ENCODE results near the gene AZIN2.
"Not testable (repeated sequence)": the region's sequence is repeated elsewhere in the genome, so short reads cannot be mapped to it uniquely, and the experiment has no call there.

Gene AZIN2

DNA sequence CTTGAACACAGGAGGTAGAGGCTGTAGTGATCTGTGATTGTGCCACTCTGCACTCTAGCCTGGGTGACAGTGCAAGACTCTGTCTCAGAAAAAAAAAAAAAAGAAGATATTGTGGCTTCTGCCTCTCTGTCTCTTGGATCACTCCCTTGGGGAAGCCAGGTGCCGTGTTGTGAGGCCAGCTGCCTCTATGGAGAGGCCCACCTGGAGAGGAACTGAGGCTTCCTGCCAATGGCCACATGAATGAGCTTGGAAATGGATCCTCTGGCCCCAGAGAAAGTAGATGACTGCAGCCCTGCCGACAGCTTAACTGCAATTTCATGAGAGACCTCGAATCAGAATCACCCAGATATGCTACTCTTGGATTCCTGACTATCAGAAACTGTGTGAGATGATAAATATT is 24.5 kb upstream of the AZIN2 start:
- in situ Hi-C loops (cut with MboI; ENCODE audit: low sequenced_read_pairs): no loop called here

DNA sequence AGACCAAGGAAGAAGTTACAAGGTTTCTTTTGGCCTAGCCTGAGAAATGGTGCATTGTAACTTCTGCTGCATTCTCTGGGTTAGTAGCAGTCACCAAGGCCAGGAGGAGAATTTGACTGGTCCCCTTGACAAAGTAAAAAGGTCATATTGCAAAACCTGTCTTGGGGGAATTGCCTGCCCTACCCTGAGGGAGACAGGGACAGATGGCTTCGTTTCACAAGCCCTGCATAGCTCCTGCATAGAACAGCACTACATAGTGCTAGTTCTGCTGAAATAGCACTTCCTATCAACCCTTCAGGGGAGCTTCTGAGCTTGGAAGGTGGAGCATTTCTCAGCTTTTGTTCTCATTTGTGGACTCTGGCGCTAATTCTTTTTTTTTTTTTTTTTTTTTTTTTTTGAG is 23.9 kb upstream of the AZIN2 start:
- in situ Hi-C loops (cut with MboI; ENCODE audit: low sequenced_read_pairs): no loop called here

DNA sequence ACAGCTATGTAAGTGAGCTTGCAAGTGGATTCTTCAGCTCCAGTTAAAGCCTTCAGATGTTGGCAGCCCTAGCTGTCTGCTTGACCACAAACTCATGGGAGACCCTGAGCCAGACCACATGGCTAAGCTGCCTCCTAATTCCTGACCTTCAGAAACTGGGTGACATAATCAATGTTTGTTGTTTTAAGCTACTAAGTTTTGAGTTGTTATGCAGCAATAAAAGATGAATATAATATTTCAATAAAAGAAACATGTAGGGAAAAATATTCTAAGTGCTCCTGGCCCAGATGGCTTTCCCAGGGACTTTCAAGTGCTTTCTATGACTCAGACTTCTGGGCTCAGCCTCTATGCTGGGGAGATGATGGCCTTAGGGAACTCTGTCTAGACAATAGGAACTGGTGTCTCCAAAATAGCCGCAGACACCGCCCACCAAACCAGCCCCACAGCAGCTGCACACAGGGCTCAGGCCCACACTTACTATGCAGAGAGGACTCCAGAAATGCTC is 20.3 kb upstream of the AZIN2 start:
- in situ Hi-C loops (cut with MboI; ENCODE audit: low sequenced_read_pairs): no loop called here

DNA sequence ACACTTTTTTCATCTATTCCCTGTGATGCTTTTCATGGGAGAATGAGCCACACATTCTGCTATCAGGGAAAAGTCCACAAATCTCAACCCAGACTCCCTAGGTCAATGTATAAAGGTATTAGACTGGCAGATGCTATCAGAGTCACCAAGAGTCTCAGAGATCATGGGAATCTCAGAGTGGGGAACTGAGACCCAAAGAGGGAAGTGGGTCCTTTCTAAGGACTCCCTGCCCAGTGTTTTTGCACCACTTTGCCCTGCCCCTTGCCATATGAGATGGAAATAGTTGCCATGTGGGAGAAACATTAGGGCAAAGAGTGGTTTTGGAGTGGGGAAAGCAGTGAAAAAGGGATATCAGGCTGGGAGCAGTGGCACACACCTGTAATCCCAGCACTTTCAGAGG is 19.1 kb upstream of the AZIN2 start:
- in situ Hi-C loops (cut with MboI; ENCODE audit: low sequenced_read_pairs): no loop called here

DNA sequence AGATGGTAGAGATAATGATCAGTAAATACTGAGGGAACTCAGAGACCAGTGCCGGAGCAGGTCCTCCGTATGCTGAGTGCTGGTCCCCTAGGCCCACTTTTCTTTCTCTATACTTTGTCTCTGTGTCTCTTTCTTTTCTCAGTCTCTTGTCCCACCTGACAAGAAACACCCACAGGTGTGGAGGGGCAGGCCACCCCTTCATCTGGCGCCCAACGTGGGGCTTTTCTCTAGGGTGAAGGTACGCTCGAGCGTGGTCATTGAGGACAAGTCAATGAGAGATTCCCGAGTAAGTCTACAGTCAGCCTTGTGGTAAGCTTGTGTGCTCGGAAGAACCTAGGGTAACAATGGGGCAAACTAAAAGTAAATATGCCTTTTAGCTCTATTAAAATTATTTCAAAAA is 16.7 kb upstream of the AZIN2 start:
- in situ Hi-C loops (cut with MboI; ENCODE audit: low sequenced_read_pairs): not testable (repeated sequence)

DNA sequence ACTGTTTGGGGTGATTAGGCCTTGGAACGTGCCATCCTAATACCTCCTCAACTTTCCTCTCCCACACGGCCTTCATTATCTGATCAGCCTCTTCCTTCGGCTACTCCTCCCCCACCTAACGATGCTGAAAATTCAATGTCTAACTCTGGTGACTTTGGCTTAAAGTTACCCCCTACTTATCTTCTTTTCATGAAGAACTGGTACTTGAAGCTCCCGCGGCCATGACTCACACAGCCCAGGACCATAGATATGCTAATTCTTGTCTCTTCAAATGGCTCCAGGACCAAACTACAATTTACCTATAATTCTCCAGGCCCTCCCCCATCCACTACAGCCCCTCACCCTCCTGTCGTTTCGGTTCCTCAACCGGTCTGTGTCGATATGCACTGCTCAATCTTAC is 15.7 kb upstream of the AZIN2 start:
- in situ Hi-C loops (cut with MboI; ENCODE audit: low sequenced_read_pairs): no loop called here

DNA sequence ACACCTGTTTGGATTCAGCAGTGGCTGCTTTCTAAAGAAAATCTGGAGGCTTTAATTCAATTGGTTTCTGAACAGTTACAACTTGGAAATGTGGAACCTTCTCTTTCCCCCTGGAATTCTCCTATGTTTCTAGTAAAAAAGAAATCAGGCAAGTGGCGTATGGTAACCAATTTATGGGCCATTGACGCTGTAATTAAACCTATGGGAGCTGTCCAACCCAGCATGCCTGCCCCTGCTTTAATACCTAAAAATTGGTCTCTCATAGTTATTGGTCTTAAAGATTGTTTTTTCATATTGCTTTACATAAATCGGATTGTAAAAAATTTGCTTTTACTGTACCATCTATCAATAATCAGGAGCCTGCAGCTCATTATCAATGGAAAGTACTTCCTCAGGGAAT is 14.5 kb upstream of the AZIN2 start:
- in situ Hi-C loops (cut with MboI; ENCODE audit: low sequenced_read_pairs): not testable (repeated sequence)

DNA sequence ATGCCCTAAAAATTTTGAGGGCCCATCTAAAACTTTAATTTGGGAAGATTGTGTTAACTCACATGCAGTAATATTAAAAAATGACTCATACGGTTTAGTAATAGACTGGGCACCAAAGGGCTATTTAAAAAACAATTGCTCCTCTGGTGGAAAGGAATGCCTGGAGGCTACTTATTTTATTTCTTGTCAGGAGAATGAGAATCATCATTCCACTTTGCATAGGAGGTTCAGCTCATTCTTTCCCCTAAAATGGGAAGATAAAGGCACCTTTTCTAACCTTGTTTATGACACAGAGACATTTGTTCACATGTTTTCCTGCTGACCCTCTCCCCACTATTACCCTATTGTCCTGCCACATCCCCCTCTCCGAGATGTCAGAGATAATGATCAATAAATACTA is 12.8 kb upstream of the AZIN2 start:
- in situ Hi-C loops (cut with MboI; ENCODE audit: low sequenced_read_pairs): not testable (repeated sequence)

DNA sequence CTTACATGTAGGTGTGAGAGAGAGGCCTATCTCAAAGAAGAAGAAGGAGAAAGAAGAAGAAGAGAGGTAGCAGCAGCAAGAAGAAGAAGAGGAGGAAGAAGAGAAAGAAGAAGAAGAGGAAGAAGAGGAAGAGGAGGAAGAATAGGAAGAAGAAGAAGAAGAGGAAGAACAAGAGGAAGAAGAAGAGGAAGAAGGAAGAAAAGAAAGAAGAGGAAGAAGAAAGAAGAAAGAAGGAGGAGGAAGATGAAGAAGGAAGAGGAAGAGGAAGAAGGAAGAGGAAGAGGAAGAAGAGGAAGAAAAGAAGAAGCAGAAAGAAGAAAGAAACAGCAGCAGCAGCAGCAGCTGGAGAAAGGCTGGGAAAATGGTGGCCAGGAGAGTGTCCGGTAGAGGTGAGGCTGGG is 10.3 kb upstream of the AZIN2 start:
- in situ Hi-C loops (cut with MboI; ENCODE audit: low sequenced_read_pairs): no loop called here

DNA sequence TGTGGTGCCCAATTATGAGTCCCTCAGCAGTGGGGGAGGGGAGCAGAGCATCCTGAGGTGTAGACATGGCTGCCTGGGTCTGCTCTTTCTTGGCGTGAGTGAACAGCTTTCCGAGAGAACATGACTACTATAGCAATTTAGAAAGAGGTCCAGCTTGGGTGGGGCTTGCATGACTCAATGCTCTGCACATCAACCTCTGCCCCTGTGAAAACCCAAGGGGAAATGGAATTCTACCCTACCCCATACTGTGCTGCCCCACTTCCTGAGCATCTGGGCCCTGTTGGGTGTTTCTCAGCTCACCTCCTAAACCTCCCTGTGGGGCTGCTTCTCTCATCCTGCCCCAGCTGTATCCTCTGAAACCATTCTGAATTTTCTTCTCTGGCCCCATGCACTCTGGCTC is 8.2 kb upstream of the AZIN2 start:
- in situ Hi-C loops (cut with MboI; ENCODE audit: low sequenced_read_pairs): no loop called here

DNA sequence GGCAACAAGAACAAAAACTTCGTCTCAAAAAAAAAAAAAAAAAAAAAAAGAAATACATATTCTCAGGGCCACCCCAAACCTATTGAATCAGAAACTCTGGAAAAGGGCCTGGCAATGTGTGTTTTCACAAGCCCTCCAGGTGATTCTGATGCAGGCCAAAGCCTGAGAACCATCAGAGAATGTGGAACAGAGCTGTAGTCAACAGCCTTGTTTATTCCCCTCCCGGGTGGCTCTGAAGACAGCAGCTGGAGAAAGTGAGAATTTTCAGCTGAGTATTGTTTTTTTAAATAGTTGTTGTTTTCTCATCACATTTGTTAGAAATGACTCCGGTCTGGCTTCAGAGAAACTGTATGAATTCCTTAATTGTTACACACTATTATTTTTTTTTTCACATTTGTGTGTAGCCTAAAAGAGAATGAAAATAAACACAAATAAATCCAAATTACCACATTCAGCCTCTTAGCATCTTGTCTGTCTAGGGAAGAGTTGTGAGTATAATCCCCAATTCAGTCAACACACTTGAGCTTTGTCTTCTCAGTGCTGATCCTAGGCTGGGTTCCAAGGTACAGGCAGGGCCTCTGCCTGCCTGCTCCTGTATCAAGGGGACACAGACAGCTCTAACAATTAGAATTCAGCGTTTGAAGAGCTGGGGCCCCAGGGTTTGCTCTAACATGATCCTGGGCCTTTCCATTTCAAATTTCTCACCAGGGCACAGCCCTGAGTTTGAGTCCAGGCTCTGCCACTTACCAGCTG is 6.6 kb upstream of the AZIN2 start:
- in situ Hi-C loops (cut with MboI; ENCODE audit: low sequenced_read_pairs): no loop called here

DNA sequence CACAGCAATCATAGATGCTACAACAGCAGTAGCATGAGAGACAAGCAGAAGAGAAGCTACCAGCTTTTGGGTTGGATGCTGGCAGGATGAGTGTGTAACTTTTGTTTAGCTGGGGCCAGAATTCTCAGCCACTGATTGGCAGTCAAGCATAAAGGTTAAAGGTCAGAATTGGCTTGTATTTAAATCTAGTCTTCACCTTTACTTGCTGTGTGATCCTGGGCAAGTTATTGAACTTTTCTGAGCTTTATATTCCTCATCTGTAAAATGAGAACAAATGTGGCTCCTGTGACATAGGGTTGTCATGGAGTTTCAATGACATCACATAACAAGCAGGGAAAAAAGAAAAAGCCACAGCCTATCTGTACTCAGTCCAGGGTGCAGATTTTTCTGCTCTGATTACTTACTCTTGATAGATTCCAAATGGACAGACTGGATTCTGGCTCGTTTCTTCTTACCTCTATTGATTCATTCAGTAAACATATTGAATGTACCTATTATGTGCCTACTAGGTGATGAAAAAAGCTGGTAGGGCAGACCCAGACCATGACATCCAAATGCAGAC is 2.8 kb upstream of the AZIN2 start:
- in situ Hi-C loops (cut with MboI; ENCODE audit: low sequenced_read_pairs): loop anchor here (25.0 kb wide), 1 partner anchor 534 kb away; no protein-coding TSS in a partner anchor

DNA sequence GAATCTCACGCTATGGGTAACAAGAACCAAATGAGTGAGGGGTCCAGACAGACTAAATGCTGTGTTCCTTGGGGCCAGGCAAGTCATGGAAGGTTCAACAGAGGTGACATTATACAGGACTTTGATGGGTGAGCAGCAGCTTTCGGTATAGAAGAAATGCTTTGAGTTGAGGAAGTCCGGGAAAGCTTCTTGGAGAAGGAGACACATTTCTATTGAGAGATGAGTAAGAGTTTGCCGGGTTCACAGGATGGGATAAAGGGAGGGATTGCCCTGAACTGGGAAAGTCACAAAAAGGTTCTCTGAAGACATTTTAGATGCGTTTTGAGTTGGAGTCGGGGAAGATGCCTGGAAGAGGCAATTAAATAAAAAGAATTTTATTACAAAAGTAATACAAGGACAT is 580 bp upstream of the AZIN2 start:
- in situ Hi-C loops (cut with MboI; ENCODE audit: low sequenced_read_pairs): loop anchor here (10.0 to 25.0 kb wide), 2 partner anchors 146 to 532 kb away; no protein-coding TSS in a partner anchor

DNA sequence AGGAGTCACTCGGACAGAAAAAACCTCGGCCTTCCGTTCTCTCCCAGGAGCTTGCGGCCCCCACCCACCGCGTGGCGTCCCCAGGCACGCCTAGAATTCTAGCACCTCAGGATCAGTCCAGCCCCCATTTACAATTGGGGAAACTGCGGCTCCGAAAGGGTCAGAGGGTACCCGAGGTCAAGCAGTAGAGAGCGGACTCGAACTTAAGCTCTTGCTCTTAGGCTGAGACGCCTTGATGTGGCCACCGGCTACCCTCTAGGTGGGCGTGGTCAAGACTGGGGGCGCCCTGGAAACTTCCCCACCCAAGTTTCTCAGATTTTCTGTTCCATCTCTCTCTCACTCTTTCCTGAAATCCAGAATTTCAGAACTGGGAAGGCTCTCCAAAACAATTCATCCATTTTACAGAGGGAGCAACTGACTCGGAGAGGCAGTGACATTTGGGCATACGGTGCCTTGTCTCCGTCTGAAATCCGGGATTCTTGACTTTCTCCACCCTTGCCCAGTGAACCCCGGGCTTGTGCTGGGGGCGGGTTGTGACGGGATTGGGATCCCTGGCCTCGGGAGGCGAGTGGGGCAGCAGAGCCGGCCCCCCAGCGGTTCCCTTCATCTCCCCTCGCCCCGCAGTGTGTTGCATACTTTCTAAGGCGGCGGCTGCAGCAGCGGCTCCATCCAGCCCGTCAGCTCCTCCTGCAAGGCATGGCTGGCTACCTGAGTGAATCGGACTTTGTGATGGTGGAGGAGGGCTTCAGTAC is 777 bp downstream of the AZIN2 start:
- in situ Hi-C loops (cut with MboI; ENCODE audit: low sequenced_read_pairs): loop anchor here (10.0 to 25.0 kb wide), 2 partner anchors 147 to 531 kb away; no protein-coding TSS in a partner anchor

DNA sequence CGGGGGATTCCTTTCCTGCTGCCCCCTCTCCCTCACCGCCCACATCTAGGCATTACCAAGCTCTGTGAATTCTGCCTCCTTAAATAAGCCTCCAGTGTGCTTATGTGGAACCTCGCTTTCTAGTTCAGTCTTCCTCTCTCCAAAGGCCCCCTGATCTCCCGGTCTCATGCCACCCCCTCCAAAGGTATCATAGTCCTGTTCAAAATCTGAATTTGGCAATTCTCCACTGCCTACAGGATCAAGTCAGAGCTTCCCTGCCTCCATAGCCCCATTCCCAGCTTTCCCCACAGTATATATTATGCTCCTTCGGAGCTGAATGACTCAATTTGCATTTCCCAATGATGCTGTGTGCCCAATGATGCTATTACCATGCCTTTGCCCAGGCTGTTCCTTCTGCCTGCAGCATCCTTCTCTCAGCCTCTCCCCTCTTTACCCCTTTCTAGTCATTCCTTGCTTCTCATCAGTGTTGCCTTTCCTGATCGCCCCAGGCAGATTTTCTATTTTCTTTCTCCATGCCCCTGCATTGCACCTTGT is 1.7 kb downstream of the AZIN2 start:
- in situ Hi-C loops (cut with MboI; ENCODE audit: low sequenced_read_pairs): loop anchor here (10.0 to 25.0 kb wide), 2 partner anchors 148 to 530 kb away; no protein-coding TSS in a partner anchor

DNA sequence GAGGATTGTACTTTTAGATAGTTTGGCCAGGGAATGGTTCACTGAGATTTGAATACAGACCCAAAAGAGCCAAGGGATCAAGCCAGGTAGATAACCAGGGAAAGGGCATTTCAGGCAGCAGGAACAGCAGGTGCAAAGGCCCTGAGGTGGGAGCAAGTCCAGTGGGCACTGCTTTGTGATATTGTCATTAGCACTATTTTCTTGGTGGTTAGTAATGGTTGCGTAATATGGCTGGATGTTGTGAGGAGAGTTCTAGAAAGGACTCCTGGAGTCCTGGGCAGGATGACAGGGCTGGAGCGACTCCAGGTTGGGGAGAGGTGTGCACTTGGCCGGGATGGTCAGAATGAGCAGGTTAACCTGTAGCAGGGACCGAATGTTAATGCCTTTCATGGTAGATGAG is 4.4 kb downstream of the AZIN2 start:
- in situ Hi-C loops (cut with MboI; ENCODE audit: low sequenced_read_pairs): loop anchor here (10.0 to 25.0 kb wide), 2 partner anchors 151 to 527 kb away; no protein-coding TSS in a partner anchor

DNA sequence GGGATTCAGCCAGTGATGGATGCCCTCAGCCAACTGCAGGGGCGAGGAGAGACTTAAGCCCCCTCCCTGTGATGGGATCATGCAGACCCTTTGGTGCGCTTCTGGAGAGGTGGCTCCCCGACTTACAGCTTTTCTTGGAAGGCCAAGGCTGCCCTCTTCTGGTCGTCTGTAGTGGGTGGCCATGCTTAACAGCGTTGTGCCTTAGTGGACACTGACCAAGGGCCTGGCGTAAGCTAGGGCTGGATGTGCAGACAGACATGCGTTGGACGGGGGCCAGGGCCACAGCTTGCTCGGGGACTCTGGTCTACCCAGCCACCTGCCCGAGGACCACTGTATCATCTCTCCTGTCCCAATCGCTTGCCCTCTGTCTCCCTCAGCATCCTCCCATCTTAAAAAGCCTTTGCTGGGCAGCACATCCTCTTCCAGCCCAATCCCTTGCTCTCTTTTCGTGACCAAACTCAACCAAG is 5.5 kb downstream of the AZIN2 start:
- in situ Hi-C loops (cut with MboI; ENCODE audit: low sequenced_read_pairs): loop anchor here (10.0 to 25.0 kb wide), 2 partner anchors 152 to 526 kb away; no protein-coding TSS in a partner anchor

DNA sequence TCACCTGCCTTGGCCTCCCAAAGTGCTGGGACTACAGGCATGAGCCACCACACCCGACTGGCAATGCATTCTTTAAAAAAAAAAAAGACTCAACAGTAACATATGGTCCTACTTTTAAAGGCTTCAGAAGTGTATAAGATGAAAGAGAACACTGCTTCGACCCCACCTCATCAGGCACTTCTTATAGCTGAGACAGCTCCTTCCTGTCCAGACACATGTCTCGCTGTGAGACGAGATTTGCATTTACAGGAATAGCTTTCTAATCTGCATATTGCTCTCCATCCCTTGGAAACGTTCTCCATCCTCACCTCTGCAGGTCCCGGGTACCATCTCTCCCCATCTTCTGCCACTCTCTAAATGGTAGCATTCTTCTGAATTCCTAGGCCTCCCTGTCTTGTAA is 6.7 kb downstream of the AZIN2 start:
- in situ Hi-C loops (cut with MboI; ENCODE audit: low sequenced_read_pairs): loop anchor here (10.0 to 25.0 kb wide), 2 partner anchors 153 to 525 kb away; no protein-coding TSS in a partner anchor

DNA sequence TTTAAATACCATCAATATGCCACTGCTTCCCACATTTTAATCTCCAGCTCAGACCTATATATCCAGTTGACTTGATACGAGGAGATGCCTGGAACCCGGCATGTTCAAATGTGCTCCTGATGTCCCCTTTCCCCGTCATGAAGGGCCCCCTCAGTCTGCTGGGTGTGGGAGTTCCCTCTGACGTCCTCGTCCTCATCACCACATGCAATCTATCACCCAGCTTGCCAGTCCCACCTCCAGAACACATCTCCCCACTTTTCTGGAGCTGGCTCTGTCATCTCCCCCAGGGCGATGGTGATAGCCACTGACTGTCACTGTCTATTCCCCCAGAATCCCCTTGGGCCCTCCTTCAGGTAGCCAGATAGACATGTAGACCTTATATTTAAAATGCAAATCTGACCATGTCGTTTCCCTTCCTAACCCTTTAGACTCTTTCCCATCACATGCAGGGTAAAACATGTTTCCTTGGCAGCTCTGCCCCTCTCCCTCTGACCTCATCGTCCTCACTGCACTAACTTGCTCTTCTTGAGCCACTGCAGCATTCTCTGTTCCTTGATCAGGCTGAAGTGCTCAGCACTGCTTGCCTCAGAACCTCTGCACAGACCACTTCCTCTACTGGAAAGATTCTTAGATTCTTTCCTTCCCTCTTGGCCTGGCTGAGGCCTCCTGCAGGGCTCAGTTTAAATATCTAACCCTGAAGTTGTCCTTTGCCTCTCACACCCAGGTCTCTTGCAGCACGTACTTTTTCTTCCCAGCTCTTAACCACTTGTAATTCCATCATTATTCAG is 7.4 kb downstream of the AZIN2 start:
- in situ Hi-C loops (cut with MboI; ENCODE audit: low sequenced_read_pairs): loop anchor here (10.0 to 25.0 kb wide), 2 partner anchors 154 to 524 kb away; no protein-coding TSS in a partner anchor

DNA sequence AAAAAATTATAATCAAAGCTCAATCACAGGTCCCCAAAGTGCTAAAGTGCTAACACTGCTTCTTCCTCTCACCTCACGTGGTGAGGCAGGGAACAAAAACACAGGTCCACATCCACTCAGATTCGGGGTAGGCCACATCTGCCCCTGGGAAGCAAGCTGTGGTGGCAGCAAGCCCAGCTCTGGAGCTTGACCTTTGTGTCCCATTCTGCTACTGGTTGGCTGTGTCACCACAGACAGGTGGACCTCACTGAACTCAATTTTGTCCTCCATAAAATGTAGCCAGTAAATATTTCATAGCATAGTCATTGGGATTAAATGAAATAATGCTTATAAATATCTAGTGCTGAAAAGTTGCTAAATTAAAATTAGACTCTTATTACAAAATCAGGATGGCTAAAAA is 8.5 kb downstream of the AZIN2 start:
- in situ Hi-C loops (cut with MboI; ENCODE audit: low sequenced_read_pairs): loop anchor here (10.0 to 25.0 kb wide), 2 partner anchors 155 to 523 kb away; no protein-coding TSS in a partner anchor

Data from HL-60/S4 treated with retinoic acid at 250 ng/mL for 4 days and 3 days (cell line).